ENCODE data around the gene MAP3K3. TPM values are rescaled to one million over a fixed set of nuclear protein-coding genes. Genes with fewer than 3 reads are reported as not detected.

Gene MAP3K3
- total RNA-seq, 1 experiment from 2014 or later: 16.2 TPM

Other genes starting within 250 kb of the MAP3K3 start
- gene CYB561, start 176.1 kb upstream of the MAP3K3 start, total RNA-seq (2022): 46.3 and 48.3 TPM in 2 replicates
- 1.7 and 3.4 TPM in 2 replicates for gene ACE, start 145.4 kb upstream of the MAP3K3 start, total RNA-seq (2022)
- gene KCNH6, start 99.1 kb upstream of the MAP3K3 start, total RNA-seq (2022): not detected in 2 replicates
- 91.2 and 94.5 TPM in 2 replicates for gene DCAF7, start 71.9 kb upstream of the MAP3K3 start, total RNA-seq (2022)
- 27.9 and 29.1 TPM in 2 replicates for gene TACO1, start 21.5 kb upstream of the MAP3K3 start, total RNA-seq (2022)
- 4.1 and 5.1 TPM in 2 replicates for gene LIMD2, start 77.7 kb downstream of the MAP3K3 start, total RNA-seq (2022)
- 23.4 and 24.7 TPM in 2 replicates for gene STRADA, start 119.4 kb downstream of the MAP3K3 start, total RNA-seq (2022)
- 125 and 129 TPM in 2 replicates for gene CCDC47, start 151.2 kb downstream of the MAP3K3 start, total RNA-seq (2022)
- 179 and 183 TPM in 2 replicates for gene DDX42, start 151.8 kb downstream of the MAP3K3 start, total RNA-seq (2022)
- 197 TPM in 2 replicates for gene PSMC5, start 205.0 kb downstream of the MAP3K3 start, total RNA-seq (2022)
- 75.9 and 76.3 TPM in 2 replicates for gene FTSJ3, start 205.2 kb downstream of the MAP3K3 start, total RNA-seq (2022)
- gene SMARCD2, start 220.3 kb downstream of the MAP3K3 start, total RNA-seq (2022): 134 TPM in 2 replicates

All from Caco-2 (cell line).